A673 (cell line): ENCODE measurements around the gene FAM234B. TPM values are rescaled to one million over a fixed set of nuclear protein-coding genes. Genes with fewer than 3 reads are reported as not detected.

ENCODE experiments used
- Bru-seq: library from RNA; stranded (reverse); fragments of 400-500 nt; gene quantifications from one replicate; lab custom pipeline; 2021; lab: Mats Ljungman, UMichigan
- BruChase-seq, 2 experiments: library from RNA; stranded (reverse); fragments of 400-500 nt; gene quantifications; one replicate each; lab custom pipeline; 2021; lab: Mats Ljungman, UMichigan
- BruUV-seq: library from RNA; stranded (reverse); fragments of 400-500 nt; replicated peaks from 2 replicates; lab custom pipeline; 2021; lab: Mats Ljungman, UMichigan
- CTCF ChIA-PET: fragments of 300-600 bp; sonication (Branson Sonifier 250); formaldehyde crosslinking; loops from one replicate; lab custom pipeline; 2022; ENCODE audit warnings: antibody characterized with exemption; lab: Charles Lee
- POLR2A ChIA-PET: fragments of 300-600 bp; sonication (Branson Sonifier 250); formaldehyde crosslinking; loops from one replicate; lab custom pipeline; 2022; ENCODE audit warnings: antibody characterized with exemption; ENCODE audit not compliant: low non-redundant PET; lab: Charles Lee
- DNase-seq: peaks from one replicate; pipeline ENCODE4 v3.0.0-alpha.2; 2015; ENCODE audit warnings: low spot score
- H3K27ac ChIP-seq: fragments of 200-600 bp; sonication (generic); 2 replicates; pipeline ENCODE4 v1.5.1; 2016; ENCODE audit warnings: mixed run types, low read depth, mild to moderate bottlenecking, mixed read lengths, antibody characterized with exemption, low read length; ENCODE audit not compliant: poor library complexity, severe bottlenecking
- H3K27me3 ChIP-seq: fragments of 200-600 bp; sonication (generic); replicated peaks from 2 replicates; pipeline ENCODE4 v1.6.1; 2017; ENCODE audit warnings: mixed run types, low read depth, mild to moderate bottlenecking, mixed read lengths, antibody characterized with exemption, low read length; ENCODE audit not compliant: insufficient read depth, poor library complexity
- H3K36me3 ChIP-seq: fragments of 200-600 bp; sonication (generic); 2 replicates; pipeline ENCODE4 v1.6.1; 2016; ENCODE audit warnings: mixed run types, mild to moderate bottlenecking, mixed read lengths, antibody characterized with exemption, low read length; ENCODE audit not compliant: insufficient read depth, poor library complexity, severe bottlenecking
- H3K4me1 ChIP-seq: fragments of 200-600 bp; sonication (generic); 2 replicates; pipeline ENCODE4 v1.6.1; 2017; ENCODE audit warnings: mixed run types, mild to moderate bottlenecking, mixed read lengths, antibody characterized with exemption, low read length; ENCODE audit not compliant: insufficient read depth, poor library complexity, severe bottlenecking
- H3K4me3 ChIP-seq: fragments of 200-600 bp; sonication (generic); 2 replicates; pipeline ENCODE4 v1.5.1; 2016; ENCODE audit warnings: low read depth, mixed run types, mild to moderate bottlenecking, mixed read lengths, low read length; ENCODE audit not compliant: poor library complexity, severe bottlenecking
- H3K9me3 ChIP-seq: fragments of 200-600 bp; sonication (generic); 2 replicates; pipeline ENCODE4 v1.6.1; 2016; ENCODE audit warnings: mixed run types, low read depth, mild to moderate bottlenecking, mixed read lengths, antibody characterized with exemption, low read length; ENCODE audit not compliant: poor library complexity, severe bottlenecking
- EZH2 ChIP-seq: fragments of 200-600 bp; sonication (generic); IDR thresholded peaks from 2 replicates; pipeline ENCODE4 v1.6.1; 2017; ENCODE audit warnings: borderline replicate concordance, low read depth, mild to moderate bottlenecking, mixed read lengths, antibody characterized with exemption, low read length; ENCODE audit not compliant: poor library complexity, severe bottlenecking
- intact Hi-C: fragments of 100-400 bp; cut with micrococcal nuclease; formaldehyde crosslinking; loops from one replicate; pipeline ENCODE4 v1.10.0; 2022; ENCODE audit not compliant: unreplicated experiment
- long read RNA-seq: library from polyadenylated mRNA; stranded (forward); transcript quantifications from one replicate; pipeline ENCODE4 v2.0.0, GENCODE V29; 2022
- total RNA-seq: library from RNA; stranded (reverse); gene quantifications from 2 replicates; pipeline ENCODE4 v1.2.3, GENCODE V29; 2021
- TF ChIP-seq, protein P1 (sequence below): fragments of 300-800, 200-600 bp; sonication (generic); conservative IDR thresholded peaks from 2 replicates; pipeline ENCODE4 v1.5.1; 2017; ENCODE audit warnings: low read depth, mild to moderate bottlenecking, antibody characterized with exemption, low read length, moderate library complexity, mixed read lengths

Gene FAM234B, protein sequence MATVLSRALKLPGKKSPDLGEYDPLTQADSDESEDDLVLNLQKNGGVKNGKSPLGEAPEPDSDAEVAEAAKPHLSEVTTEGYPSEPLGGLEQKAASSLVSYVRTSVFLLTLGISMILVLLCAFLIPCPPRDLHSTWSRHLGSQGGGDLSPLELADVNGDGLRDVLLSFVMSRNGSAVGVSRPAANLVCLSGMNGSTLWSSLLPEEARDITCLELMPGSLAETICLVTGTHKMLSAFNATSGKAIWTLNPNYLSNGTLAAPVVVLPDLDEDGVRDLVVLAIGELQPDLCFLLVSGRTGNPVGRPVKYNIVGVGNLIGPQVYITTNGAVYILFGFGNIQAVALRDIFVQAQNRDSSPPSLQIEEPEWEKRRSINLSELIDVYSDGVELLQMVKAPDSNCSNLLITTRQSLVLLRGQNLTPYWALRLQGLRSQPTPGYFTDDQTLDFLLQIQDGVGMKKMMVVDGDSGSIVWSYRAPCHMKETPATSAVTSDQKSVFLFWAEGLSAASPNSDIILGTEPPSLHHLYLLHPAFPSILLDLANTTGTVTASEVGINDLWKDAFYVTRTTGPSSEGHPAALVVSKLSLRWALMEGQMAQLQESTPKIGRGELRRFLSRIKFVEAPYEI
- total RNA-seq (11.8 and 13.2 TPM in 2 replicates), Bru-seq, nascent RNA (percentile 62 among the genes with signal in this experiment), BruChase-seq, experiment 1, labeled RNA remaining after a 2-hour chase (percentile 63 among the genes with signal in this experiment), BruChase-seq, experiment 2, labeled RNA remaining after a 6-hour chase (percentile 70 among the genes with signal in this experiment)
- long read RNA-seq, full-length matches to known transcripts: 4 of 9 reads
- long read RNA-seq, partial matches to known transcripts: 0 of 9 reads
- long read RNA-seq, other reads (novel, unspliced or antisense): 5 of 9 reads

DNA sequence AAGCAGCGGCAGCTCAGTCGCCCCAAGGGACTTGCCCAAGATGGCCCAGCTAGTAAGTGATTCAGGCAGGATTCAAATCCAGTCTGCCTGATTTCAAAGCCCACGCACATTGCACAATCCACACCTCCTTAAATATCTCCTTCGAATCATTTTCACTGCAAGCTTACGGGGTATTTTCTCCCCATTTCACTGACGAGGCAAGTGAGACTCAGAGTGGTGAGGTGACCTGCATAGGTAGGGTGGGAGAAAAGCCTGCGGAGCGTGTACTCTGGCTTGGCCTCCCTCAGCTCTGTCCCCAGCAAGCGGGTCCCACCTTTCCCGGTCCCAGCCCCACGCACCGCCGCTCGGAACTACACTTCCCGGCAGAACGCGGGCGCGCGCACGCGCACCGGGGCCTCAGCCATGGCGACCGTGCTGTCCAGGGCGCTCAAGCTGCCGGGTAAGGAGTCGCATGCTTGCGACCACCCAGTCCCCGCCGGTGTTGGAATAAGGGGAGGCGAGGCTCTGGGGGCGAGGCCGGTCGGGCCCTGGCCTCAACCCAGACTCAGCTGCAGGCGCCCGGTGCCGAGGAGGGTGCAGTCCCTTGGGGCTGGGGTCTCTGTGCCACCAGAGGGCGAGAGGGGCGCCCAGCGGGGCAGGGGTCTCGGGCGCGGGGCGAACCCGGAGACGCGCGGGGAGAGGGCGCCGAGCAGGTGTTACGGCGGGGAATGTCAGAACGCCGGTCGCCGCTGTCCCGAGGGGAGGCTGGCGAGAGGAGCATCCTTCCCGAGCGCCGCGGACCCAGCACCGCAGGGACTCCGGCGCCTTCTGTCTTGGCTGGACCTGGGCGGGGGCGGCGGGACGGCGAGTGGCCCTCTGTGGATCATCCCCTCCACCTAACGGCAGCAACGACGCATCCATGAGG is at the start of gene FAM234B:
Gene FAM234B (plus strand): TSS at position 380 of the 904 bp plus-strand sequence. CDS start 23 bp downstream, at position 403.
- ChIA-PET CTCF (interaction anchor here (0.6 kb wide), 1 partner anchor 128 kb away, joined by 5 read pairs; no protein-coding TSS in a partner anchor), POLR2A (interaction anchor here (0.6 kb wide), 1 partner anchor 13 kb away, joined by 3 read pairs; no protein-coding TSS in a partner anchor)
- Histone ChIP-seq H3K4me1 (peaks cover 7% of the 10 kb centered on the region), H3K27ac (peak within 1 kb of the TSS; percentile 64), H3K9me3 (no peaks in the 10 kb centered on the region), H3K27me3 (no peaks in the 10 kb centered on the region), H3K4me3 (peak within 1 kb of the TSS; percentile 97), H3K36me3 (no peaks in the 10 kb centered on the region)
- no peak for TF ChIP-seq EZH2
- TF ChIP-seq, protein P1, sequence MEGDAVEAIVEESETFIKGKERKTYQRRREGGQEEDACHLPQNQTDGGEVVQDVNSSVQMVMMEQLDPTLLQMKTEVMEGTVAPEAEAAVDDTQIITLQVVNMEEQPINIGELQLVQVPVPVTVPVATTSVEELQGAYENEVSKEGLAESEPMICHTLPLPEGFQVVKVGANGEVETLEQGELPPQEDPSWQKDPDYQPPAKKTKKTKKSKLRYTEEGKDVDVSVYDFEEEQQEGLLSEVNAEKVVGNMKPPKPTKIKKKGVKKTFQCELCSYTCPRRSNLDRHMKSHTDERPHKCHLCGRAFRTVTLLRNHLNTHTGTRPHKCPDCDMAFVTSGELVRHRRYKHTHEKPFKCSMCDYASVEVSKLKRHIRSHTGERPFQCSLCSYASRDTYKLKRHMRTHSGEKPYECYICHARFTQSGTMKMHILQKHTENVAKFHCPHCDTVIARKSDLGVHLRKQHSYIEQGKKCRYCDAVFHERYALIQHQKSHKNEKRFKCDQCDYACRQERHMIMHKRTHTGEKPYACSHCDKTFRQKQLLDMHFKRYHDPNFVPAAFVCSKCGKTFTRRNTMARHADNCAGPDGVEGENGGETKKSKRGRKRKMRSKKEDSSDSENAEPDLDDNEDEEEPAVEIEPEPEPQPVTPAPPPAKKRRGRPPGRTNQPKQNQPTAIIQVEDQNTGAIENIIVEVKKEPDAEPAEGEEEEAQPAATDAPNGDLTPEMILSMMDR: peak; percentile 41; the same call in 1 of the 2 replicates
- BruUV-seq: no TSS peak
- intact Hi-C loops: no loop called here
- peak; percentile 86 for DNase-seq

DNA sequence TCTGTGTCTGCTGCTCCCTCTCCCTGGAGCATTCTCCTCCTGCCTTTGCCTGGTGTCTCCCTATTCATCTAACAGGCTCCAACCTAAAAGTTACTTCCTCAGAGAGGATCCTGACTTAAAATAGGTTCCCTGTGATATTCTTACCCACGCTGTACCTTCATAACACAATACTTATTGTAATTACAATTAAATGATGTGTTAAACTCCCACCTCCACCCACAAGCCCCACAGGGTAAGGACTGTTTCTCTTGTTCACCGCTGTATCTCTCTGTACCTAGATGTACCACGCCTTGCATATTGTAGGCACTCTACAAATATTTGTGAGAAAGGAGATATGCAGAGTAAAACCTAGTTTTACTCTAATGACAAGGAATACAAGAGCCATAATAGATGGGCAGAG is 49.1 kb upstream of the FAM234B start:
- no peak for DNase-seq
- BruUV-seq: no TSS peak
- no peaks in the 10 kb centered on the region for H3K27me3 ChIP-seq
- intact Hi-C loops: no loop called here
- no peaks in the 10 kb centered on the region for H3K36me3 ChIP-seq
- TF ChIP-seq, protein P1: no peak
- TF ChIP-seq EZH2: no peak
- CTCF ChIA-PET: no interaction called here
- H3K27ac ChIP-seq: no peak overlapping the region
- no peak overlapping the region for H3K4me3 ChIP-seq
- H3K9me3 ChIP-seq: no peaks in the 10 kb centered on the region
- POLR2A ChIA-PET: no interaction called here
- H3K4me1 ChIP-seq: peaks cover 21% of the 10 kb centered on the region
